ENCODE measurements around the gene C3orf85. TPM values are rescaled to one million over a fixed set of nuclear protein-coding genes. Genes with fewer than 3 reads are reported as not detected.

Gene C3orf85, protein sequence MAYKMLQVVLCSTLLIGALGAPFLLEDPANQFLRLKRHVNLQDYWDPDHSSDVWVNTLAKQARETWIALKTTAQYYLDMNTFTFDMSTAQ
- total RNA-seq = not detected

DNA sequence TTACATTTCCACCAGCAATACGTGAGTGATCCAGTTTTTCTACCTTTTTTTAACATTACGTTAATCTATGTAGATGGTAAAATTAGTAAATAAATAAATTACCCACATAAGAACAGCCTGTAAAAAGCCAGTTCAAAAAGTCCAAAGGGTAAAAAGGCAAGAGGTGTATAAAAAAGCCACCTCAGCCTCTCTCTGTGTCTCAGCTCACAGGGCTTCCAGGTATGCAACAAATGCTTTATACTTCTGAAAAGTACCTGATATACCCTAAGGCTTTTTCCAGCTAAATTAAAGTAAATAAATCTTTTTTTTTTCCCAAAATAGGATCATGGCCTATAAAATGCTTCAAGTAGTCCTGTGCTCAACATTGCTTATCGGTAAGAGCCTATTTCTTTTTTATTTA lies at the start of gene C3orf85:
Gene C3orf85 (plus strand): TSS at position 197 of the 400 bp plus-strand sequence. CDS start 129 bp downstream, at position 326.
- Histone ChIP-seq H3K4me1 (replicated peaks) (no peaks in the 10 kb centered on the region), H3K4me3 (no peak within 1 kb of the TSS), H3K36me3 (no peaks in the 10 kb centered on the region), H3K9me3 (no peaks in the 10 kb centered on the region), H3K27me3 (replicated peaks; ENCODE audit: insufficient read depth) (no peaks in the 10 kb centered on the region), H3K27ac (no peak within 1 kb of the TSS)
- 58% methylated on average over 3 of the region's 3 CpGs for WGBS
- TF ChIP-seq POLR2AphosphoS5 (IDR thresholded peaks at IDR 0.05) = no peak
- TF ChIP-seq, protein P1, sequence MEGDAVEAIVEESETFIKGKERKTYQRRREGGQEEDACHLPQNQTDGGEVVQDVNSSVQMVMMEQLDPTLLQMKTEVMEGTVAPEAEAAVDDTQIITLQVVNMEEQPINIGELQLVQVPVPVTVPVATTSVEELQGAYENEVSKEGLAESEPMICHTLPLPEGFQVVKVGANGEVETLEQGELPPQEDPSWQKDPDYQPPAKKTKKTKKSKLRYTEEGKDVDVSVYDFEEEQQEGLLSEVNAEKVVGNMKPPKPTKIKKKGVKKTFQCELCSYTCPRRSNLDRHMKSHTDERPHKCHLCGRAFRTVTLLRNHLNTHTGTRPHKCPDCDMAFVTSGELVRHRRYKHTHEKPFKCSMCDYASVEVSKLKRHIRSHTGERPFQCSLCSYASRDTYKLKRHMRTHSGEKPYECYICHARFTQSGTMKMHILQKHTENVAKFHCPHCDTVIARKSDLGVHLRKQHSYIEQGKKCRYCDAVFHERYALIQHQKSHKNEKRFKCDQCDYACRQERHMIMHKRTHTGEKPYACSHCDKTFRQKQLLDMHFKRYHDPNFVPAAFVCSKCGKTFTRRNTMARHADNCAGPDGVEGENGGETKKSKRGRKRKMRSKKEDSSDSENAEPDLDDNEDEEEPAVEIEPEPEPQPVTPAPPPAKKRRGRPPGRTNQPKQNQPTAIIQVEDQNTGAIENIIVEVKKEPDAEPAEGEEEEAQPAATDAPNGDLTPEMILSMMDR (IDR thresholded peaks at IDR 0.05) = no peak
- no peak for TF ChIP-seq POLR2A (IDR thresholded peaks at IDR 0.05)
- intact Hi-C loops (cut with DNase I) = no loop called here
- no peak for DNase-seq (ENCODE audit: low spot score)

DNA sequence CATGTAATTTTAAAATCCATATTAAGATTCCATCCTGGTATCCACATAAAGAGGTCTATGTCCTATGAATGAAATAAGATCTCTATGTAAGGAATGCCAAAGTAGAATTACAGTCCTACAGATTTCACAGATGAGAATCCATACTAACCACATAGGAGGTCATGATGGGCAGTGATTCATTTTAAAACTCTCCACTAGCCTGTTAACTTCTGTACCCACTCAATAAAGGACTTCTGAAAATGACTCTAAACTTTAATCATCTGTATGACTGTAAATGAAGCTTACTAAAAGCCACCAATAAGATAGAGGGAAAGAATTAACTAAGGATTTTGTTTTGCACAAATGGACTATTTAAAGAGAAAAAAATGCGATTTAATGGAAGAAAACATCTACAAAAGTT lies 47.3 kb upstream of the C3orf85 start:
- no peak overlapping the region for H3K27ac ChIP-seq
- intact Hi-C loops (cut with DNase I) = no loop called here
- H3K9me3 ChIP-seq = no peaks in the 10 kb centered on the region
- no peaks in the 10 kb centered on the region for H3K4me1 ChIP-seq (replicated peaks)
- DNase-seq (ENCODE audit: low spot score) = no peak
- H3K36me3 ChIP-seq = no peaks in the 10 kb centered on the region
- no peak overlapping the region for H3K4me3 ChIP-seq
- TF ChIP-seq, protein P1 (IDR thresholded peaks at IDR 0.05) = no peak
- TF ChIP-seq POLR2A (IDR thresholded peaks at IDR 0.05) (no peak), POLR2AphosphoS5 (IDR thresholded peaks at IDR 0.05) (no peak)
- 100% methylated on average over 1 of the region's 1 CpG for WGBS
- no peaks in the 10 kb centered on the region for H3K27me3 ChIP-seq (replicated peaks; ENCODE audit: insufficient read depth)

DNA sequence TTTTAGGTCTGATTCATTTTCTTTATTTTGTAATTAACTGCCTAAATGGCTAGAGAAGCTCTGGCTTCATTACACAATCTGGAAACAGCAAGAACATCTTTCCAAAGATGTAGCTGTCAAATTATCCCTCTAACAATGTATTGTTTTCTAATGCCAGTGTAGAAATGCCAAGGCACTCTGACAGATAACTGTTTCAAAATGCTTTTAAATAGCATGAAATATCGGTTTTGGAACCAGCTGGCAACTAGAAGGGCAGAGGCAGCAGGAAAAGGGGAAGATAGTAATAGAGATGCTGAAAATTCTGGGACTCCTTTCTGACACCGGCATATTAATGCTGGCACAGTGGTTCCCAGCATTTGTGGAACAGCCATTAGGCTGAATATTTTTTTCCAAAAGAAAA lies 44.7 kb upstream of the C3orf85 start:
- intact Hi-C loops (cut with DNase I) = no loop called here
- DNase-seq (ENCODE audit: low spot score) = no peak
- no peaks in the 10 kb centered on the region for H3K36me3 ChIP-seq
- 13% methylated on average over 2 of the region's 2 CpGs for WGBS
- no peaks in the 10 kb centered on the region for H3K27me3 ChIP-seq (replicated peaks; ENCODE audit: insufficient read depth)
- H3K4me1 ChIP-seq (replicated peaks) = no peaks in the 10 kb centered on the region
- no peak overlapping the region for H3K4me3 ChIP-seq
- no peaks in the 10 kb centered on the region for H3K9me3 ChIP-seq
- H3K27ac ChIP-seq = no peak overlapping the region
- TF ChIP-seq POLR2AphosphoS5 (IDR thresholded peaks at IDR 0.05) (no peak), POLR2A (IDR thresholded peaks at IDR 0.05) (no peak)
- TF ChIP-seq, protein P1 (IDR thresholded peaks at IDR 0.05) = no peak

DNA sequence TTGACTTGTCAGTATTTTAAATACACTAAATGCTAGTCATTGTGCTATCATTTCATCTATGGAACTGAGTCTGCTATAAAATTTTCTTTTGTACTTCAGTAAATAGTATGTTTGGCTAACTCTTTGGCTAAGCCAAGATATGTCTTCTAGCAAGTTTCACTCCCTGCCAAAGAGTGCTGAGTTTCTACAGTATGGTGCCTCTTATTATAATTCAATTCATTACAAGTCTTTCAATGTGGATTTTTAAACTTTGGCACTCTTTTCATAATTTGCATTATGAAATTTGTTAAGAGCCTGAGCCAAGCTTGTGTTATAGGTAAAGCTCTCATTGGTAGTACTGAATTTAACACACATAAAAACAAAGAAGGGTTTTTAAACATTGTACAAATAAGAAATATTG lies 43.0 kb upstream of the C3orf85 start:
- intact Hi-C loops (cut with DNase I) = no loop called here
- Histone ChIP-seq H3K4me1 (replicated peaks) (no peaks in the 10 kb centered on the region), H3K27me3 (replicated peaks; ENCODE audit: insufficient read depth) (no peaks in the 10 kb centered on the region), H3K4me3 (no peak overlapping the region), H3K9me3 (no peaks in the 10 kb centered on the region), H3K27ac (no peak overlapping the region), H3K36me3 (no peaks in the 10 kb centered on the region)
- no peak for DNase-seq (ENCODE audit: low spot score)
- TF ChIP-seq, protein P1 (IDR thresholded peaks at IDR 0.05) = no peak
- TF ChIP-seq POLR2AphosphoS5 (IDR thresholded peaks at IDR 0.05) = peak; percentile 11
- no peak for TF ChIP-seq POLR2A (IDR thresholded peaks at IDR 0.05)

DNA sequence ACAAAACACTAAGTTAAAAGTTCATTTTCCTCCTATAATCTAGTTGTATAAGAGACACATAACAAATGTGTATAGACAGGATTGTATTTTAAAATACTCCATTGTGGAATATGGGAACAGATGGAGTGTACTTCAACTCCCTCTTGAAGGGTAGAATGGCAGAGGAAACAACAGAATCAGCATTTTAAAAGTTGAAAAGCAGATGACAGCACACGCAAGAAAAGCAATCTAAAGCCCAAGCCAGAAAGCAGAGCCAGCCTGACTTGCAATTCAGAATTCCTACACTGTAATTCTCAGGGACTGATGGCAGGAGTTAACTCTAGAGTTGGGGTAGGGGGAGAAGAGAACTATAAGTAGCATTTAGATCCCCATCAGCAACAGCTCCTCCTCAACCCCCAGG lies 41.4 kb upstream of the C3orf85 start:
- no peaks in the 10 kb centered on the region for H3K9me3 ChIP-seq
- no peaks in the 10 kb centered on the region for H3K36me3 ChIP-seq
- intact Hi-C loops (cut with DNase I) = no loop called here
- WGBS = 96% methylated on average over 1 of the region's 1 CpG
- no peaks in the 10 kb centered on the region for H3K4me1 ChIP-seq (replicated peaks)
- DNase-seq (ENCODE audit: low spot score) = no peak
- H3K4me3 ChIP-seq = no peak overlapping the region
- TF ChIP-seq POLR2AphosphoS5 (IDR thresholded peaks at IDR 0.05) (no peak), POLR2A (IDR thresholded peaks at IDR 0.05) (no peak)
- TF ChIP-seq, protein P1 (IDR thresholded peaks at IDR 0.05) = no peak
- no peaks in the 10 kb centered on the region for H3K27me3 ChIP-seq (replicated peaks; ENCODE audit: insufficient read depth)
- H3K27ac ChIP-seq = no peak overlapping the region

Measured in prostate gland (tissue), 2 donors.